Transverse colon (tissue), 4 donors: Measurements from ENCODE around the gene PYGM.

Experiments used
- EP300 ChIP-seq: sonication (generic); formaldehyde crosslinking; IDR thresholded peaks from one replicate; pipeline ENCODE4 v1.6.1; 2017; ENCODE audit warnings: antibody characterized with exemption, low read depth
- POLR2A ChIP-seq: fragments of 450-650 bp; IDR thresholded peaks from one replicate; pipeline ENCODE4 v1.6.1; 2016; ENCODE audit warnings: antibody characterized with exemption, mild to moderate bottlenecking, moderate library complexity
- POLR2AphosphoS5 ChIP-seq, 3 donors: sonication (generic); formaldehyde crosslinking; IDR thresholded peaks; one replicate each; pipeline ENCODE4 v1.6.1; 2016; ENCODE audit warnings: antibody characterized with exemption in 3 of 3
- TF ChIP-seq, protein P1 (sequence below), 5 experiments: fragments of 200-600 bp in 3 of 5; fragments of 450-650 bp in 2 of 5; sonication (generic) in 3 of 5; IDR thresholded peaks; 1 replicate in 2 of 5; 2 replicates in 3 of 5; pipeline ENCODE4 v1.5.1; 2016 to 2017; ENCODE audit warnings: antibody characterized with exemption in 5 of 5, inconsistent platforms in 3 of 5, mild to moderate bottlenecking in 2 of 5, moderate library complexity in 1 of 5

DNA sequence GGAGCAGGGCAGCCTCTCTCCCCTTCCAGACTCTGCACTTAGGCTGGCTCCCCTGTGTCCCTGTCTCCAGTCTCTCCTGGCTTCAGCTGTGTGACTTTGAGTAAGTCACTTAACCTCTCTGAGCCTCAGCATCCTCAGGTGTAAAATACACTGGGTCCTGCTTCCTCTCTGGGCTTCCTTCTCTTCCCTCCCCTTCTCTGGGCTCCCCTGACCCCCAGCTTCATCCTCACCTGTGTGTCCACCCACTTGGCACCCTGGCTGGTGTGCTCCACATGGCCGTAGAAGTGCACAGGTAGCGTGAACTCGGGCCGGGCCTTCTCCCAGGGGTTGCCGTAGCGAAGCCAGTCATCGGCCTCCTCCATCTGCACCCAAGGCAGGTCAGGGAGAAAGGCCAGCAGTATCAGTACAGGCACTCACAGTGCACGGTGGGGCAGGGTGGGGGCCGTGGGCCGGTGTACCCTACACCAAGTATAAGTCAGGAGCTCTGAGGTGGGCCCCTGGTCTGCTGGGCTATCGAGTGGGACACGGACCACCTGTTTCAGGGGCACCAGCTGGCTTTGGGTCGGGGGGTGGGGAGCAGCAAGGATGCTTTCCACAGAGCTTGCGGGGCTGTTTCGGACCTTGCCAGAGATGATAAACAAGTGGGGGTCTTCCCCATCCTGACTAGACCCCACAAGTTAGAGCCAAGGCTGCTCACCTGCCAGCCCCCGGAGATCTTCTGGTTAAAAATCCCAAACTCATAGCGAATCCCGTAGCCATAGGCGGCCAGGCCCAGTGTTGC is 2.0 kb downstream of the PYGM start:
- TF ChIP-seq, protein P1, sequence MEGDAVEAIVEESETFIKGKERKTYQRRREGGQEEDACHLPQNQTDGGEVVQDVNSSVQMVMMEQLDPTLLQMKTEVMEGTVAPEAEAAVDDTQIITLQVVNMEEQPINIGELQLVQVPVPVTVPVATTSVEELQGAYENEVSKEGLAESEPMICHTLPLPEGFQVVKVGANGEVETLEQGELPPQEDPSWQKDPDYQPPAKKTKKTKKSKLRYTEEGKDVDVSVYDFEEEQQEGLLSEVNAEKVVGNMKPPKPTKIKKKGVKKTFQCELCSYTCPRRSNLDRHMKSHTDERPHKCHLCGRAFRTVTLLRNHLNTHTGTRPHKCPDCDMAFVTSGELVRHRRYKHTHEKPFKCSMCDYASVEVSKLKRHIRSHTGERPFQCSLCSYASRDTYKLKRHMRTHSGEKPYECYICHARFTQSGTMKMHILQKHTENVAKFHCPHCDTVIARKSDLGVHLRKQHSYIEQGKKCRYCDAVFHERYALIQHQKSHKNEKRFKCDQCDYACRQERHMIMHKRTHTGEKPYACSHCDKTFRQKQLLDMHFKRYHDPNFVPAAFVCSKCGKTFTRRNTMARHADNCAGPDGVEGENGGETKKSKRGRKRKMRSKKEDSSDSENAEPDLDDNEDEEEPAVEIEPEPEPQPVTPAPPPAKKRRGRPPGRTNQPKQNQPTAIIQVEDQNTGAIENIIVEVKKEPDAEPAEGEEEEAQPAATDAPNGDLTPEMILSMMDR (IDR thresholded peaks at IDR 0.05), result no peak
- no peak for TF ChIP-seq POLR2AphosphoS5 (IDR thresholded peaks at IDR 0.05)
- no peak for TF ChIP-seq POLR2A
- no peak for TF ChIP-seq EP300
